ENCODE measurements around the gene ZFR.

DNA sequence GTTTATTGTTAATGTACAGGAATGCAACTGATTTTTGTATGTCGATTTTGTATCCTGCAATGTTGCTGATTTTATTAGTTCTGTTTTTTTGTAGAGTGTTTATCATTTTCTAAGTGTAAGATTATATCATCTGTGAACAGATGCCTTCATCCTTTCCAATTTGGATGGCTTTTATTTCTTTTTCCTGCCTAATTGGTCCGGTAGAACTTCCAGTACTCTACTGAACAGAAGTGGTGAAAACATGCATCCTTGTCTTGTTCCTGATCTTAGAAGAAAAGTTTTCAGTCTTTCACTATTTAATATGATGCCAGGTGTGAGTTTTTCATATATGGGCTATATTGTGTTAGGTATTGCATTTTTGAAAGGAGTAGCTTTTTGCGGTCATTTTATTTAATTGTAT, 42.5 kb upstream of the ZFR start:
- TF ChIP-seq, protein P1, sequence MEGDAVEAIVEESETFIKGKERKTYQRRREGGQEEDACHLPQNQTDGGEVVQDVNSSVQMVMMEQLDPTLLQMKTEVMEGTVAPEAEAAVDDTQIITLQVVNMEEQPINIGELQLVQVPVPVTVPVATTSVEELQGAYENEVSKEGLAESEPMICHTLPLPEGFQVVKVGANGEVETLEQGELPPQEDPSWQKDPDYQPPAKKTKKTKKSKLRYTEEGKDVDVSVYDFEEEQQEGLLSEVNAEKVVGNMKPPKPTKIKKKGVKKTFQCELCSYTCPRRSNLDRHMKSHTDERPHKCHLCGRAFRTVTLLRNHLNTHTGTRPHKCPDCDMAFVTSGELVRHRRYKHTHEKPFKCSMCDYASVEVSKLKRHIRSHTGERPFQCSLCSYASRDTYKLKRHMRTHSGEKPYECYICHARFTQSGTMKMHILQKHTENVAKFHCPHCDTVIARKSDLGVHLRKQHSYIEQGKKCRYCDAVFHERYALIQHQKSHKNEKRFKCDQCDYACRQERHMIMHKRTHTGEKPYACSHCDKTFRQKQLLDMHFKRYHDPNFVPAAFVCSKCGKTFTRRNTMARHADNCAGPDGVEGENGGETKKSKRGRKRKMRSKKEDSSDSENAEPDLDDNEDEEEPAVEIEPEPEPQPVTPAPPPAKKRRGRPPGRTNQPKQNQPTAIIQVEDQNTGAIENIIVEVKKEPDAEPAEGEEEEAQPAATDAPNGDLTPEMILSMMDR (IDR thresholded peaks at IDR 0.05): no peak
- no peak for TF ChIP-seq EZH2phosphoT487 (IDR thresholded peaks at IDR 0.05)

Data from neural progenitor cell (in vitro differentiated cells).